HUES6 (cell line): ENCODE data around the gene AMBP.
A peak's percentile ranks its signal among the peaks of the same experiment; 100 is the strongest.

ENCODE experiments used
- H3K27ac ChIP-seq: 2 replicates; pipeline ENCODE4 v1.7.0; 2013; ENCODE audit warnings: low read depth, mild to moderate bottlenecking, low read length, inconsistent platforms
- H3K27me3 ChIP-seq: 2 replicates; pipeline ENCODE4 v1.6.1; 2013; ENCODE audit warnings: low read length; ENCODE audit not compliant: control insufficient read depth, insufficient read depth
- H3K36me3 ChIP-seq: 2 replicates; pipeline ENCODE4 v1.6.1; 2013; ENCODE audit warnings: low read length; ENCODE audit not compliant: control insufficient read depth, insufficient read depth
- H3K4me1 ChIP-seq: 2 replicates; pipeline ENCODE4 v1.6.1; 2013; ENCODE audit warnings: low read length; ENCODE audit not compliant: control insufficient read depth, insufficient read depth
- H3K4me3 ChIP-seq: 2 replicates; pipeline ENCODE4 v1.5.1; 2013; ENCODE audit warnings: low read depth, low read length
- H3K9ac ChIP-seq: one replicate; pipeline ENCODE4 v1.6.1; 2013; ENCODE audit warnings: mild to moderate bottlenecking, low read length
- H3K9me3 ChIP-seq: 2 replicates; pipeline ENCODE4 v1.6.1; 2013; ENCODE audit warnings: low read depth, low read length; ENCODE audit not compliant: control insufficient read depth, insufficient read depth

The AMBP gene

DNA sequence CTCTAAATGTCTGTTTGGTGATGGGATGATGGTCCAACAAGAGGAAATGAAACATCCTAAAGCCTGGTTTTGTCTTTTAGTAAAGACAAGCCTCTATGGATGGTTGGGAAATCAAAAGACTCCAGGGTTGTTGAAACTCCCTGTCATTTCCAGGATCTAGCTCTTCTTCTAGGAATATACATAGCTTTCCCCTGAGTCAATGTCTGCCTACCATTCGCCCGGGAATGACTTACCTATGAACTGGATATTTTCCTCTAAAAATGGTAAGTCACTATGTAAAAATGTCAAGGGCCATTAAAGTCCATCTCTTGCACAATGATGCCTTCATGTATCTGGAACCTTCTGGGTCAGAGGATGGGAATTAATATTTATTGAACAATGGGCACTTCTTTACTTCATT is 32.1 kb upstream of the AMBP start:
- H3K27ac ChIP-seq: no peak overlapping the region
- no peak overlapping the region for H3K9ac ChIP-seq
- no peak overlapping the region for H3K4me3 ChIP-seq
- no peaks in the 10 kb centered on the region for H3K36me3 ChIP-seq
- H3K27me3 ChIP-seq: peaks cover 36% of the 10 kb centered on the region
- H3K4me1 ChIP-seq: peaks cover 7% of the 10 kb centered on the region
- no peaks in the 10 kb centered on the region for H3K9me3 ChIP-seq

DNA sequence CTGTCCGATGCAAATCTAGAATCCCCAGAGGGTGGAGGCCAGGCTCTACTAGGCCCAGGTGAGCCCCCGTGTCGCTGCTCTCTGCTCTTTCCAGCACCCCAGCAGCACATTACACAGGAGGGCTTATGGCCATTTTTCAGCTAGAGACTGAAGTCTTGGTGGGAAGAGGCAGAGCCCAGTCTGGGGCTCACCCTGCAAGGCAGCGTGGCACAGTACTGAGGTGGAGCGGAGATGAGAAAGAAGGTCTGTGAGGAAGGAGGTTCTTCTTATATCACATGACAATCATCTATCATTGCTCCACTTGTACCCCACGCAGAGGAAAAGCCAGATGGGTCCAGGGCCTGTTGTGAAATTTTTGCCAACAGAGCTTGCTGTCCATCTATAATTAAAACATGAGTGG is 31.0 kb upstream of the AMBP start:
- Histone ChIP-seq H3K4me3 (no peak overlapping the region), H3K27me3 (peaks cover 46% of the 10 kb centered on the region), H3K9me3 (no peaks in the 10 kb centered on the region), H3K4me1 (peaks cover 7% of the 10 kb centered on the region), H3K9ac (no peak overlapping the region), H3K36me3 (no peaks in the 10 kb centered on the region), H3K27ac (no peak overlapping the region)

DNA sequence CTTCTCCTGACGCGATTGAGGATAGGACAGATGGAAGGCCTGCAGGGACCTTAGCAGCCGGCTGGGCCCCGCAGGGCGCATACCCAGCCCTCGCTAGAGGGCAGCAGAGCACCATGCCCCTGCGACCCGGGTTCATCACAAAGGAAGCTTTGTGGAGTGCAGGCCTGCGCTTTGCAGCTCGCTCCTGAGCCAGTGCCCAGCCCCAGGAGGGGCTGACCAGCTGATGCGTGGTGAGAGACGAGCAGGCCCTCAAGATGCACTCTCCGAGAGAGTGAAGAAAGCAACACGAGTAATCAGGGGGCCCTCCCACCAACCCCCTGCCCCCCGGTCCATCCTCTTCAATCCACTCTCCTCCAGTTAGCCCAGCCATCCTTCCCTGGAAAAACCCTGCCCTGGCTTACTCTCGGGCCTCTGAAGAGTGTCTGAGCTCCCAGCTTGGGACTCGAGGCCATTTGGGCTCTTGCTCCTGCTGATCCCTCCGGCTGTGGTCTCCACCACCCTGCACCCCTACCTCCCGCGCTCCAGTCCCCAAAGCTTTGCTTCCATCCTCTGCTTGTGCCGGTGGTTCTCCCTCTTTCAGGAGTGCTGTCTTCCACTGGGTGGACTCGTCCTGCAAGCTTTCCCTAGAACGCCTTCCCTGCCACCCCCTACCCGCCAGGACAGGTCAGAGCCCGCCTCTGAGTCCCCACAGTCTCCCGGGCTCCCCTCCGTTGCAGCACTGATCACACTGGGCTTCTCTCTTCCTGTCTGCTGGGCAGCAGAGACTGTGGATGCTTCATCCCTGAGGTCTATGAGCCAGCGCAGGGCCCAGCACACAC is 30.1 kb upstream of the AMBP start:
- Histone ChIP-seq H3K9ac (no peak overlapping the region), H3K9me3 (no peaks in the 10 kb centered on the region), H3K4me3 (no peak overlapping the region), H3K27ac (no peak overlapping the region), H3K27me3 (peaks cover 38% of the 10 kb centered on the region), H3K36me3 (no peaks in the 10 kb centered on the region), H3K4me1 (peaks cover 7% of the 10 kb centered on the region)

DNA sequence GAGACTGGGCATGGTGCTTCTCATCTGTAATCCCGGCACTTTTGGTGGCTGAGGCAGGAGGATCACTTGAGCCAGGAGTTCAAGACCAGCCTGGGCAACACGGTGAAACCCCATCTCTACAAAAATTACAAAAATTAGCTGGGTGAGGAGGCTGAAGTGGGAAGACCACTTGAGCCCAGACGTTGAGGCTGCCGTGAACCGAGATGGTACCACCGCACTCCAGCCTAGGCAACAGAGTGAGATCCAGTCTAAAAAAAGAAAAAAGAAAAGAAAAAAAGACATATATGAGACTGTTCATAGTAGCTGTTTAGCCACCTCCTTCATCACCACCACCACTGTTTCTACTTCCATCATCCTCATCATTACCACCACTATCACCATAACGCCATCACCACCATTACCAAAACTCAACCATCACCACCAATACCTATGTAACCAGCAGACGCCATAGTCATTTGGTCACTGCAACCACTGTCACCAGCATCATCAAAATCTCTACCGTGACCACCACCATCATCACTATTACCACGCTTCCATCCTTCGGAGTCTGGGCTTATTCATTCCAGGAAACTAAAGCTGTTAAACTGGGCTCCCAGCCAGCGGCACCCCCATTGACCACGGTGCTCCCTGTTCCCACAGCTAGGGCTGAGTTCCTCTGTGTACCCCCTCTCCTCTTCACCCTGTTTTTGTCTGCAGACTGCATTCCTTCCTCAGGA is 29.3 kb upstream of the AMBP start:
- H3K4me3 ChIP-seq: no peak overlapping the region
- H3K27ac ChIP-seq: no peak overlapping the region
- peaks cover 7% of the 10 kb centered on the region for H3K4me1 ChIP-seq
- H3K9ac ChIP-seq: no peak overlapping the region
- no peaks in the 10 kb centered on the region for H3K36me3 ChIP-seq
- peaks cover 2% of the 10 kb centered on the region; the same call in 1 of the 2 replicates for H3K9me3 ChIP-seq
- peaks cover 30% of the 10 kb centered on the region for H3K27me3 ChIP-seq

DNA sequence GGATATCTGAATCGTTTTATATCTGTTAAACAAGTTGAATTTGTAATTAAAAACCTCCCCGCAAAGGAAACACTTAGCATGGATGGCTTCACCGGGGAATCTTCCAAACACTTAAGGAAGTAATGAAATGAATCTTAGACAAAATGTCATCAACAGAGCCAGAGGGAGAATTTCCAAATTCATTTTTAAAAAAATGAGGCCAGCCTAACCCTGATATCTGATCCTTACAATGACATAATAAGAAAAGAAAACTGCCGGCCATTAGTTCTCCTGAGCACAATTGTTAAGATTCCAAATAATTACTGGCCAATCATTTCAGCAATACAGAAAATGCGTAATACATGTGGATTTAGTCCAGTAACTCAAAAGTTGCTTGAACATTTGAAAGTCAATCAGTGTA is 27.1 kb upstream of the AMBP start:
- Histone ChIP-seq H3K27me3 (peaks cover 29% of the 10 kb centered on the region), H3K4me1 (peaks cover 7% of the 10 kb centered on the region), H3K9me3 (peaks cover 6% of the 10 kb centered on the region; the same call in 1 of the 2 replicates), H3K9ac (no peak overlapping the region), H3K27ac (no peak overlapping the region), H3K36me3 (no peaks in the 10 kb centered on the region), H3K4me3 (no peak overlapping the region)

DNA sequence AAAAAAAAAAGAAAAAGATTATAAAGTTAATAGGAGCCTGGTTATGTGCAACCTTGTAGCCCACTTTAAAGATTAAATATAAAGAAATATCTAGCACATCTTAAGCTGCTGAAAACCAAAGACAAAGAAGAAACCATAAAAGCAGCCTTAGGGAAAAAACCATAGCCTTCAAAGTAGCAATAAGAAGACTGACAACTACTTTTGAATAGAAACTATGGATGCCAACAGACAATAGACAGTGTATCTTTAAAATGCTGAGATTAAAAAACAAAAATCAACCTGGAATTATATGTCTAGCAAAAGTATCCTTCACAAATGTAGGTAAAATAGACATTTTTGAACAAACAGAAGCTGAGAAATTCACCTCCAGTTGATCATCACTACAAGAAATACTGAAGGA is 24.4 kb upstream of the AMBP start:
- Histone ChIP-seq H3K4me1 (peaks cover 5% of the 10 kb centered on the region; the same call in 1 of the 2 replicates), H3K27ac (no peak overlapping the region), H3K36me3 (no peaks in the 10 kb centered on the region), H3K27me3 (peaks cover 38% of the 10 kb centered on the region), H3K9ac (no peak overlapping the region), H3K9me3 (peaks cover 6% of the 10 kb centered on the region; the same call in 1 of the 2 replicates), H3K4me3 (no peak overlapping the region)

DNA sequence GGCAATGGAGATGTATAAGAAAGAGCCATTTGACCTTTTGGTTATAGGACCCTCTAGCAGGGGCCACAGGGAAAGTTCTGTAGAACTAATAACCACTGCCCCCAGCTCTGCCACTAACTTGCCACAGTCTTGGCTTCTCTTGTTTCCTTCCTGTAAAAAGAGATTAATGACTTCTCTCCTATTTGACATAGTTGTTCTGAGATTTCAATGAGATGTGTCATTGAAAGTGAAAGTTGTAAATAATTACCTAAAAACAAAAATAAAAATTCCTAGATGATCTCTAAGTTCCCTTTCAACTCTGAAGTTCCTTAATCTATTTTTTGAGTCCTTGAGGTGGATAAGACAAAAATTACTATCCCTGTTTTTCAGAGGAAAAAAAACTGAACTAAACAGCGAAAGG is 22.4 kb upstream of the AMBP start:
- Histone ChIP-seq H3K36me3 (no peaks in the 10 kb centered on the region), H3K4me3 (no peak overlapping the region), H3K4me1 (peaks cover 5% of the 10 kb centered on the region; the same call in 1 of the 2 replicates), H3K9me3 (peaks cover 6% of the 10 kb centered on the region; the same call in 1 of the 2 replicates), H3K27me3 (peaks cover 53% of the 10 kb centered on the region), H3K9ac (no peak overlapping the region), H3K27ac (no peak overlapping the region)

DNA sequence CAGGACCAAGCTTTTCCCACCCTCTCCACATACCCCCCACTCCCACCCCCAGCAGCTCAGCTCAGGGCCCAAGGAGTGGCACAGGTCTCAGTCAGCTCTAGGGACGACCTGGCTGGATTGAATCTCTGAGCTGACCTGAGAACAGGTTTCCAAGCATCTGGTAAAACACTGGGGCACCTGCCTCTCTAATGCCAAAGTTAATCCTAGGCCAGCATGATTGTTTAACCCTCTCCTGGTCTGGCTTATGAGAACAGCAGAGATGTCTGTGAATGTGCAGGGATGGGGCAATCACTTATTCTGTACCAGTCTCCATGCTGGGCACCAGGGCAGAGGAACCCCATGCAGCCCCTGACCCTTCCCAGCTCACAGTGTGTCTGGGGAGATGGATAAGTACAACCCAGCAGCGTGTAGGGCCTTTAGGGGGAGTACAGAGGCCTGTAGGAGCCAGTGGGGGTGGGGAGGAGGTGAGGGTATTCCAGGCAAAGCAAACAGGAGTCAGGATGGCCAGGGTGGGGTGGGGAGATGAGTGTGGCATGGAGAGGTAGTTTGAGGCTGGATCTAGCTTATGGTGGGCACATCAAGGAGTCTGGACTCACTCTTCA is 21.7 kb upstream of the AMBP start:
- Histone ChIP-seq H3K4me1 (peaks cover 5% of the 10 kb centered on the region; the same call in 1 of the 2 replicates), H3K9ac (no peak overlapping the region), H3K9me3 (peaks cover 6% of the 10 kb centered on the region; the same call in 1 of the 2 replicates), H3K4me3 (no peak overlapping the region), H3K27me3 (peaks cover 46% of the 10 kb centered on the region), H3K36me3 (no peaks in the 10 kb centered on the region), H3K27ac (no peak overlapping the region)

DNA sequence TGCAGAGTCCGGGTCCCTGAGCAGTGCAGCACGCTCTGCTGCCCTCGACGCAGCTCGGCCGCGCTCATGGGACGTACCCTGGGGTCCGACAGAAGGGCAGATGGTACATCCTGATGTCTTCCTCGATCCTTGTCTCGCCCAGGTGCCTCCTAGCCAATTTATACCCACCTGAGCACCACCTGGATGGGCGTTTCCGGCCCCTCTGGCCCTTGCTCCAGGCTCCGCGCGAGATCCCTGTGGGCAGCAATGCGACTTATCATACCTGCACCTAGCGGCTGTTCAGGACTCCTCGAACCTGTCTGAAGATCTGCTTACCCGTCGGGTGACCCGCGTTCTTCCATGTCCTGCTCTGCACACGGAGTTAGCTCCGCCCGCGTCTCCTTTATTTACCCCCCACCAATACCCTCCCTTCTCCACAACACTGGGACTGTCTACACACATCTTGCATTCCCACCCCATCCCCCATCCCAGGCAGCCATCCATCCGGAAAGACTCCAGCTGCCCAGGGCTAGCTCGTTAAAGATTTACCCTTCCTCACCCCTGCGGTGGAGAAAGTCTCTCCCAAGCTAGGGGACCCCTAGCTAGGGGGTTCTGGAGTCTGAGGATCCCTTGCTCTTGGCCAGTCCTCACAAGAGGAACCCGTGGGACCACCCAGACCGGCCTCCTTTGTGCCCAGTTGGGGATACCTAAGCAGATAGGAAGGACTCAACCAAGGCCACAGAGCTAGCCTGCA is 21.0 kb upstream of the AMBP start, which contains the start of gene KIF12:
TSS of gene KIF12 (minus strand) at position 357 of the 733 bp plus-strand sequence. CDS start at position 341, 16 bp downstream.
- Histone ChIP-seq H3K27me3 (peaks cover 40% of the 10 kb centered on the region), H3K27ac (no peak within 1 kb of the TSS), H3K36me3 (no peaks in the 10 kb centered on the region), H3K9me3 (peaks cover 6% of the 10 kb centered on the region; the same call in 1 of the 2 replicates), H3K4me1 (peaks cover 5% of the 10 kb centered on the region; the same call in 1 of the 2 replicates), H3K9ac (peak within 1 kb of the TSS; percentile 31), H3K4me3 (peak within 1 kb of the TSS; percentile 62)
